ENCODE results near the gene FEZ2. TPM values are rescaled to one million over a fixed set of nuclear protein-coding genes. Genes with fewer than 3 reads are reported as not detected.

FEZ2 gene
- total and polyA plus RNA-seq, 2 donors (not counting 3 experiments of a cell fraction or from before 2014, with no cell fraction given): 41.2 to 72.4 TPM

- peak overlapping the region; percentile 95 for H3K9ac ChIP-seq (replicated peaks; ENCODE audit: extremely low read depth, insufficient read depth, low read length)
- H3K4me1 ChIP-seq (ENCODE audit: control insufficient read depth, extremely low read depth, insufficient read depth, low read length): peaks cover 74% of the 10 kb centered on the region
- H3K4me2 ChIP-seq (ENCODE audit: insufficient read depth, low read length): peak overlapping the region; percentile 88
- no peaks in the 10 kb centered on the region for H4K20me1 ChIP-seq (replicated peaks; ENCODE audit: control insufficient read depth, extremely low read depth, insufficient read depth, low read length)
- no peak overlapping the region for H3K4me3 ChIP-seq (replicated peaks in 1 of 3; ENCODE audit: insufficient read depth in 1 of 3, low read depth in 1 of 3, low read length in 3 of 3)
- peak; percentile 31 for TF ChIP-seq FOS (IDR thresholded peaks at IDR 0.05; ENCODE audit: borderline replicate concordance, insufficient read depth, low read length)
- peak; percentile 19 for TF ChIP-seq JUN (IDR thresholded peaks at IDR 0.05; ENCODE audit: borderline replicate concordance, insufficient read depth, insufficient read length, low read depth)
- TF ChIP-seq POLR2A (IDR thresholded peaks at IDR 0.05; ENCODE audit: low read depth, low read length): no peak
- no peak for TF ChIP-seq GATA2 (IDR thresholded peaks at IDR 0.05; ENCODE audit: insufficient read depth, insufficient read length, low read depth, low read length)
- TF ChIP-seq MYC (IDR thresholded peaks at IDR 0.05; ENCODE audit: low read depth, low read length): no peak
- no peak for TF ChIP-seq POLR2AphosphoS5 (IDR thresholded peaks at IDR 0.05; ENCODE audit: insufficient read depth, low read depth, low read length)
- TF ChIP-seq EZH2 (IDR thresholded peaks at IDR 0.05; ENCODE audit: borderline replicate concordance, low read depth, low read length, severe bottlenecking): no peak
- no peak for TF ChIP-seq CTCF (IDR thresholded peaks at IDR 0.05; ENCODE audit: extremely low read depth in 1 of 2, insufficient read depth in 1 of 2, low read depth in 1 of 2, low read length in 2 of 2)
- intact Hi-C loops (cut with micrococcal nuclease) (no loop called here), dilution Hi-C loops (cut with MboI; ENCODE audit: extremely low pct_ligation_motif_present, low sequenced_read_pairs) (no loop called here)
- no peaks in the 10 kb centered on the region for H3K9me1 ChIP-seq (replicated peaks; ENCODE audit: control insufficient read depth, extremely low read depth, insufficient read depth, low read length)
- FAIRE-seq (no peak), DNase-seq (ENCODE audit: low read depth, low spot score) (peak; percentile 64)
- ChIA-PET CTCF (no interaction called here), POLR2A (no interaction called here)
- H3K79me2 ChIP-seq (ENCODE audit: control insufficient read depth, insufficient read depth, low read length): peaks cover 51% of the 10 kb centered on the region
- H3K27me3 ChIP-seq (ENCODE audit: control insufficient read depth in 2 of 2, insufficient read depth in 2 of 2, low read length in 2 of 2): no peaks in the 10 kb centered on the region
- H3K36me3 ChIP-seq (ENCODE audit: control insufficient read depth in 2 of 2, extremely low read depth in 1 of 2, insufficient read depth in 2 of 2, low read length in 2 of 2): peaks cover 2 to 3% of the 10 kb centered on the region in 2 experiments
- BruUV-seq (replicated peaks): no TSS peak
- no peaks in the 10 kb centered on the region for H3K9me3 ChIP-seq (replicated peaks; ENCODE audit: control insufficient read depth, insufficient read depth, low read length)
- no peak overlapping the region for H2AFZ ChIP-seq (ENCODE audit: low read depth, low read length)
- H3K27ac ChIP-seq (ENCODE audit: insufficient read depth, low read depth, low read length): peak overlapping the region; percentile 98
Measured at GRCh38 chr2:36570416-36570815, 27.6 kb downstream of the FEZ2 start.
